GM12872 (cell line): ENCODE data around the gene ACYP2.

Source experiments
- TF ChIP-seq, protein P1 (sequence below): IDR thresholded peaks from 3 replicates; pipeline ENCODE4 v1.5.1; 2011; ENCODE audit warnings: low read depth, mild to moderate bottlenecking, low read length, moderate library complexity; ENCODE audit not compliant: insufficient read depth

The ACYP2 gene

GRCh38 chr2:54260241-54260595 is 144.8 kb downstream of the ACYP2 start:
- TF ChIP-seq, protein P1, sequence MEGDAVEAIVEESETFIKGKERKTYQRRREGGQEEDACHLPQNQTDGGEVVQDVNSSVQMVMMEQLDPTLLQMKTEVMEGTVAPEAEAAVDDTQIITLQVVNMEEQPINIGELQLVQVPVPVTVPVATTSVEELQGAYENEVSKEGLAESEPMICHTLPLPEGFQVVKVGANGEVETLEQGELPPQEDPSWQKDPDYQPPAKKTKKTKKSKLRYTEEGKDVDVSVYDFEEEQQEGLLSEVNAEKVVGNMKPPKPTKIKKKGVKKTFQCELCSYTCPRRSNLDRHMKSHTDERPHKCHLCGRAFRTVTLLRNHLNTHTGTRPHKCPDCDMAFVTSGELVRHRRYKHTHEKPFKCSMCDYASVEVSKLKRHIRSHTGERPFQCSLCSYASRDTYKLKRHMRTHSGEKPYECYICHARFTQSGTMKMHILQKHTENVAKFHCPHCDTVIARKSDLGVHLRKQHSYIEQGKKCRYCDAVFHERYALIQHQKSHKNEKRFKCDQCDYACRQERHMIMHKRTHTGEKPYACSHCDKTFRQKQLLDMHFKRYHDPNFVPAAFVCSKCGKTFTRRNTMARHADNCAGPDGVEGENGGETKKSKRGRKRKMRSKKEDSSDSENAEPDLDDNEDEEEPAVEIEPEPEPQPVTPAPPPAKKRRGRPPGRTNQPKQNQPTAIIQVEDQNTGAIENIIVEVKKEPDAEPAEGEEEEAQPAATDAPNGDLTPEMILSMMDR, result no peak

GRCh38 chr2:54261537-54261936 is 146.1 kb downstream of the ACYP2 start:
- TF ChIP-seq, protein P1, result no peak

GRCh38 chr2:54262015-54262765 is 146.8 kb downstream of the ACYP2 start:
- TF ChIP-seq, protein P1, result no peak

DNA sequence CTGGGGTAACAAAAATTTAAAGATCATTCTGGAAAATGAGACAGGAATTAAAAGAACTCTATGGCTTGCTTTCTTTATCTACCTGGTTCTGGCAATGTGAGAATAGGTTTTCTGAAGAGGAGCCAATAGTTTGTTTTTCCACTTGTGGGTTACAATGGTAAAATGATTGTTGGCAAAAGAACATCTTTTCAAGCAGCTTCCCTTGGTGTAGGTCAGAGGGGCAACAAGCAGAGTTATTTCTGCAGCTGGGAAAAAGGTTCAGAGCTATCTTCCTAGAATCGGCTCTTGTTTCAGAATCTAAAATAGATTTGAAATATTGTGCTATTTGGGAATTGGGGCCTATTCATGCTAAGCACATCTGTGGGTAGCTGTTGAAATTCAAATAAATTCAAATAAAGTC is 152.2 kb downstream of the ACYP2 start:
- TF ChIP-seq, protein P1, result no peak

DNA sequence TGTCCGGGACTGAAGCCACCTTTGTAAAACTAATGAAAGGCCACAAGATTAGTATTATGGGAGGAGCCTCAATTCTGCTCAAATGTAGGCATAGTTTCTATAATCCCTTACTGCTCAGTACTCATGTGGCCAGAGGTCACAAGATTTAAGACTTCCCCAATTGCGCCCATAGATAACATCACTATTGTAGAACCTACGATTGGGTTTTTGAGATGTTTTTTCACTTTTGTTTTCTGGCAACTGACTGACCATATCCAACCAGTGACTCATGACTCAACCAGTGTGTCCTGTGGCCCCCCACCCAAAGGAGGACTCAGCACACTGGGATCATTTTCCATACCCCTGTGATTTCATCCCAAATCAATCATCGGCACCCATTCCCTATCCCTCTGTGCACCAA is 155.8 kb downstream of the ACYP2 start:
- TF ChIP-seq, protein P1, result no peak

- TF ChIP-seq, protein P1, result no peak
Observed at GRCh38 chr2:54271843-54272627, 156.6 kb downstream of the ACYP2 start.

DNA sequence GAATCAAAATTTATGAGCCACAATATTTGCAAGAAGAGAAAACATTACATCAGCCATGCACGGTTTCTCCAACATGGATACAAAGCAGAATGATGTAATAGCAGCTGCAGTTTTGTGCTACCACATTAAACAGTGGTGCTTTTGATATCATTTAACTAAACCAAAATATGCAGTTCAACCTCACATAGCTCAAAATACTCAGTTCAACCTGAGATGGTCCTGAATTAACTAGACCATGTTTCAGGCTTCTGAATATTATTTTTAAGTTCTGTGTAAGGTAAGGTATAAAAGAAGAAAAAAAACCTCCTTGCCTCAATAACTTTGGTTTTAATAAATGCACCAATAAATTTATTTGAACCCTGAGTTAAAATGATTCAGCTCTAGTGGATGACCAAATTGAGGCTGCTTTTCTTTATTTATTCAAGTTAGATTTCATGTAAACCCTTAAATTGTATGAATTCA is 159.4 kb downstream of the ACYP2 start:
- TF ChIP-seq, protein P1, result no peak
